ENCODE data around the gene LY6G6F. TPM values are rescaled to one million over a fixed set of nuclear protein-coding genes. Genes with fewer than 3 reads are reported as not detected.

Gene LY6G6F
- total and polyA plus RNA-seq, 2 donors (not counting 1 experiment from before 2014, with no cell fraction given) = not detected

GRCh38 chr6:31725502-31726350 lies 19.1 kb downstream of the LY6G6F start:
- Histone ChIP-seq H3K36me3 (replicated peaks in 1 of 2; ENCODE audit: control extremely low read depth in 1 of 2, control insufficient read depth in 1 of 2, extremely low read depth in 1 of 2, insufficient read depth in 2 of 2, low read length in 1 of 2) (peaks cover 0 to 22% of the 10 kb centered on the region in 2 experiments), H3K27ac (ENCODE audit: low read length in 2 of 2) (peak overlapping the region in 1 of 2 donors; percentile 11), H3K4me1 (ENCODE audit: control insufficient read depth in 2 of 2, insufficient read depth in 2 of 2, low read length in 2 of 2) (peaks cover 43 to 56% of the 10 kb centered on the region in 2 donors), H3K27me3 (replicated peaks in 1 of 4; ENCODE audit: control extremely low read depth in 1 of 4, control insufficient read depth in 3 of 4, insufficient read depth in 4 of 4, low read length in 3 of 4) (no peaks in the 10 kb centered on the region), H3K4me2 (replicated peaks; ENCODE audit: low read depth, low read length, poor library complexity, severe bottlenecking) (no peak overlapping the region), H2AFZ (ENCODE audit: insufficient read depth, low read depth, low read length, poor library complexity, severe bottlenecking) (no peak overlapping the region), H3K4me3 (ENCODE audit: control extremely low read depth in 1 of 5, extremely low read depth in 1 of 5, insufficient read depth in 1 of 5, low read depth in 2 of 5, low read length in 4 of 5) (no peak overlapping the region), H3K79me2 (ENCODE audit: control insufficient read depth, insufficient read depth, low read length) (peaks cover 22% of the 10 kb centered on the region), H3K9me3 (ENCODE audit: control extremely low read depth in 1 of 3, control insufficient read depth in 2 of 3, insufficient read depth in 1 of 3, low read length in 2 of 3) (no peaks in the 10 kb centered on the region), H4K20me1 (ENCODE audit: control insufficient read depth, insufficient read depth, low read length, poor library complexity, severe bottlenecking) (peaks cover 6% of the 10 kb centered on the region), H3K9ac (ENCODE audit: low read length) (no peak overlapping the region)
- DNase-seq (no peak), ATAC-seq (ENCODE audit: low read depth) (no peak)
- H3K4me1 Mint-ChIP-seq = peaks cover 66% of the 10 kb centered on the region
- no peaks in the 10 kb centered on the region for H3K9me3 Mint-ChIP-seq (ENCODE audit: insufficient read depth)
- no peak overlapping the region for H3K4me3 Mint-ChIP-seq
- ChIA-PET CTCF (interaction anchor here (1.0 to 1.9 kb wide), 4 partner anchors 10 to 646 kb away, joined by 3 to 4 read pairs (median 4); partner anchors contain the start of genes HSPA1A, HSPA1L and LY6G6D), POLR2A (no interaction called here)
- 62% methylated on average over 5 of the region's 12 CpGs for WGBS (ENCODE audit: insufficient coverage)
- peak overlapping the region; percentile 95 for H3K27ac Mint-ChIP-seq
- H3K27me3 Mint-ChIP-seq = no peaks in the 10 kb centered on the region
- intact Hi-C loops (cut with micrococcal nuclease) = loop anchor here (2.0 kb wide), 2 partner anchors 65 to 137 kb away; partner anchors contain the start of genes C6orf47 and NEU1
- TF ChIP-seq, protein P1, sequence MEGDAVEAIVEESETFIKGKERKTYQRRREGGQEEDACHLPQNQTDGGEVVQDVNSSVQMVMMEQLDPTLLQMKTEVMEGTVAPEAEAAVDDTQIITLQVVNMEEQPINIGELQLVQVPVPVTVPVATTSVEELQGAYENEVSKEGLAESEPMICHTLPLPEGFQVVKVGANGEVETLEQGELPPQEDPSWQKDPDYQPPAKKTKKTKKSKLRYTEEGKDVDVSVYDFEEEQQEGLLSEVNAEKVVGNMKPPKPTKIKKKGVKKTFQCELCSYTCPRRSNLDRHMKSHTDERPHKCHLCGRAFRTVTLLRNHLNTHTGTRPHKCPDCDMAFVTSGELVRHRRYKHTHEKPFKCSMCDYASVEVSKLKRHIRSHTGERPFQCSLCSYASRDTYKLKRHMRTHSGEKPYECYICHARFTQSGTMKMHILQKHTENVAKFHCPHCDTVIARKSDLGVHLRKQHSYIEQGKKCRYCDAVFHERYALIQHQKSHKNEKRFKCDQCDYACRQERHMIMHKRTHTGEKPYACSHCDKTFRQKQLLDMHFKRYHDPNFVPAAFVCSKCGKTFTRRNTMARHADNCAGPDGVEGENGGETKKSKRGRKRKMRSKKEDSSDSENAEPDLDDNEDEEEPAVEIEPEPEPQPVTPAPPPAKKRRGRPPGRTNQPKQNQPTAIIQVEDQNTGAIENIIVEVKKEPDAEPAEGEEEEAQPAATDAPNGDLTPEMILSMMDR (IDR thresholded peaks at IDR 0.05) = no peak
- no peak for TF ChIP-seq EZH2 (IDR thresholded peaks at IDR 0.05; ENCODE audit: borderline replicate concordance, insufficient read depth, low read depth, low read length, poor library complexity, severe bottlenecking)
